ENCODE data around the gene VPS16.
A peak's percentile ranks its signal among the peaks of the same experiment; 100 is the strongest.

Gene VPS16

DNA sequence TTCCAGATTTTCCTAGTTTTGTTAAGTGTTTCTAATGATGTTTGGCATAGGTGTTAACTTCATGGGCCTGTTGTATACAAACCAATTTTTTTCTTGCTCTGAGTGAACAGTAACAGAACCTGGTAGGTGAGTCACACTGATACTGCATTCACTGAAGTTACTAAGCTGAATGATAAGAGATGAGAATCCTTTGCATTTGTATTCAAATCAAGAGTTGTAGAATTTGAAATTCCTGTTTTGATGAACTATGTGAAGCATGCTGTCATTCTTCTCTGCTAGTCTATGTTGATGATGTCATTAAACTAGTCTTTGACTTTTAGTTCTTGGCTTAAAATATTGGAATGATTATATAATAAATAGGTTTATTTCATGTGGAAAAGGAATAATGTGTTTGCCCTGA, 70.7 kb downstream of the VPS16 start:
- Histone ChIP-seq H3K4me2 (no peak overlapping the region), H2AFZ (ENCODE audit: low read depth) (no peak overlapping the region), H3K4me3 (IDR thresholded peaks at IDR 0.05; ENCODE audit: insufficient read depth, low read depth, low read length) (no peak overlapping the region), H3K27ac (no peak overlapping the region), H4K20me1 (ENCODE audit: insufficient read depth) (no peaks in the 10 kb centered on the region), H3K27me3 (ENCODE audit: insufficient read depth, low read depth) (no peaks in the 10 kb centered on the region), H3K79me2 (ENCODE audit: insufficient read depth, low read depth) (no peaks in the 10 kb centered on the region), H3K36me3 (ENCODE audit: insufficient read depth) (no peaks in the 10 kb centered on the region), H3K9ac (no peak overlapping the region), H3K4me1 (ENCODE audit: low read depth, poor library complexity, severe bottlenecking) (no peaks in the 10 kb centered on the region)
- TF ChIP-seq, protein P1, sequence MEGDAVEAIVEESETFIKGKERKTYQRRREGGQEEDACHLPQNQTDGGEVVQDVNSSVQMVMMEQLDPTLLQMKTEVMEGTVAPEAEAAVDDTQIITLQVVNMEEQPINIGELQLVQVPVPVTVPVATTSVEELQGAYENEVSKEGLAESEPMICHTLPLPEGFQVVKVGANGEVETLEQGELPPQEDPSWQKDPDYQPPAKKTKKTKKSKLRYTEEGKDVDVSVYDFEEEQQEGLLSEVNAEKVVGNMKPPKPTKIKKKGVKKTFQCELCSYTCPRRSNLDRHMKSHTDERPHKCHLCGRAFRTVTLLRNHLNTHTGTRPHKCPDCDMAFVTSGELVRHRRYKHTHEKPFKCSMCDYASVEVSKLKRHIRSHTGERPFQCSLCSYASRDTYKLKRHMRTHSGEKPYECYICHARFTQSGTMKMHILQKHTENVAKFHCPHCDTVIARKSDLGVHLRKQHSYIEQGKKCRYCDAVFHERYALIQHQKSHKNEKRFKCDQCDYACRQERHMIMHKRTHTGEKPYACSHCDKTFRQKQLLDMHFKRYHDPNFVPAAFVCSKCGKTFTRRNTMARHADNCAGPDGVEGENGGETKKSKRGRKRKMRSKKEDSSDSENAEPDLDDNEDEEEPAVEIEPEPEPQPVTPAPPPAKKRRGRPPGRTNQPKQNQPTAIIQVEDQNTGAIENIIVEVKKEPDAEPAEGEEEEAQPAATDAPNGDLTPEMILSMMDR (conservative IDR thresholded peaks at IDR 0.05; ENCODE audit: low read depth, low read length), result no peak

DNA sequence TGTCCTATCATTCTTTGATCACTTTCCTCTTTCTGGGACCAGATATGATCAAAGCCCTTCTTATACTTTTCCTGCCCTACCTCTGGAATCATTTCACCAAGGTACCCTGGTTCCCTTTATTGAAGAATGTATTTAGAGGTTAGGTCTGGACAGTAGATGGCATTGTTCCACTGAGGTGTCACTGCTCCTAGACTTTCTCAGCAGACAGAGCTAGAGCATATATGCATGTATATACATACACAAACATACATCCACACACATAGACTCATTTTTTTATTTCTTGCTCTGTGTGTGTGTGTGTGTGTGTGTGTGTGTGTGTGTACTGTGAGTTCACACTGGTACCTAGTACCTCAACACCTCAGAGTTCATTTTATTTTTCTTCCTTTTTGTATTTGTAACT, 73.6 kb downstream of the VPS16 start:
- no peaks in the 10 kb centered on the region for H4K20me1 ChIP-seq (ENCODE audit: insufficient read depth)
- H3K79me2 ChIP-seq (ENCODE audit: insufficient read depth, low read depth), result no peaks in the 10 kb centered on the region
- H3K9ac ChIP-seq, result no peak overlapping the region
- no peak overlapping the region for H2AFZ ChIP-seq (ENCODE audit: low read depth)
- no peak overlapping the region for H3K4me2 ChIP-seq
- no peaks in the 10 kb centered on the region for H3K36me3 ChIP-seq (ENCODE audit: insufficient read depth)
- H3K27me3 ChIP-seq (ENCODE audit: insufficient read depth, low read depth), result no peaks in the 10 kb centered on the region
- no peak overlapping the region for H3K4me3 ChIP-seq (IDR thresholded peaks at IDR 0.05; ENCODE audit: insufficient read depth, low read depth, low read length)
- H3K27ac ChIP-seq, result no peak overlapping the region
- H3K4me1 ChIP-seq (ENCODE audit: low read depth, poor library complexity, severe bottlenecking), result no peaks in the 10 kb centered on the region
- TF ChIP-seq, protein P1 (conservative IDR thresholded peaks at IDR 0.05; ENCODE audit: low read depth, low read length), result 0 out of 2 replicates have a peak, but pooled peaks have one; percentile 17
